GM18526 (cell line): Measurements from ENCODE around the gene TMEM26.

ENCODE experiments used
- POLR2A ChIP-seq: IDR thresholded peaks from 3 replicates; pipeline ENCODE4 v1.6.1; 2011; ENCODE audit not compliant: insufficient read length; ENCODE audit errors: extremely low read depth

The TMEM26 gene

DNA sequence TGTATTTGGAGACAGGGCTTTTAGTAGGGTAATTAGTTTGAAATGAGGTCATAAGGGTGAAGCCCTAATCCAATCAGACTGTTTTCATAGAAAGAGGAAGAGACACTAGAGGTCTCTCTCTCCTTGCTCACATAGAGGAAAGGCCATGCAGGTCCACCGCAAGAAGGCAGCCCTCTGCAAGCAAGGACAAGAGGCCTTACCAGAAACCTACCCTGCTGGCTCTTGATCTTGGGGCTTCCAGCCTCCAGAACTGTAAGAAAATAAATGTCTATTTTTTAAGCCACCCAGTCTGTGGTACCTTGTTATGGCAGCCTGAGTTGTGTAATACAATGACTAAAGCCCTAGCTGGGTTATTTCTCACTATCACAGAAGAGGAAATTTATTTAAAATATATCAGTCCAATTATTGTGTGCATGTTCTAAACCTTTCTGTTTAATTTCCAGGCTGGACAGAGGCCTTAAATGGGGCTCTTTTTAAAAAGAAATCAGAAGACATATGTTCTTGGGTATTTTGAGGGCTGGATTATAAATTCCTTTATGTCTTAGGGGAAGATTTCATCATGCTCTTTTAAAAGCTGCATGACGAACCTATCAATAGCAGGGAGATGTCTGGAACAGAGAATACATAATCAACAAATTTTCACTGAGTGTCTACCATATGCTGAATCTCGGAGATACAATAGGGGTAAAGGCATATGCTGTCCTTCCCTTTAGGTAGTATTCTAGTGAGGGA is 12.9 kb upstream of the TMEM26 start:
- no peak for TF ChIP-seq POLR2A

DNA sequence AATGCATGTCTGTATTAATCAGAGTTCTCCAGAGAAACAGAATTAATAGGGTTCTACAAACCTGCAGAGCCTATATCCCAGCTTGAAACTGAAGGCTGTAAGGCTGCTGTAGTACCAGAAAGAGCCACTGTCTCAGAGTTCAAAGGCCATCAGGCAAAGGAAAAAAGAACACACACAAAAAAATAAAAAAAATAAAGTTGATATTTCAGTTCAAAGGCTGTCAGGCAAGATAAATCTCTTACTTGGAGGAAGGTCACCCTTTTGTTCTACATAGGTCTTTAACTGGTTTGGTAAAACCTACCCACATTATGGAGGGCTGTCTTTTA is 12.0 kb upstream of the TMEM26 start:
- no peak for TF ChIP-seq POLR2A

DNA sequence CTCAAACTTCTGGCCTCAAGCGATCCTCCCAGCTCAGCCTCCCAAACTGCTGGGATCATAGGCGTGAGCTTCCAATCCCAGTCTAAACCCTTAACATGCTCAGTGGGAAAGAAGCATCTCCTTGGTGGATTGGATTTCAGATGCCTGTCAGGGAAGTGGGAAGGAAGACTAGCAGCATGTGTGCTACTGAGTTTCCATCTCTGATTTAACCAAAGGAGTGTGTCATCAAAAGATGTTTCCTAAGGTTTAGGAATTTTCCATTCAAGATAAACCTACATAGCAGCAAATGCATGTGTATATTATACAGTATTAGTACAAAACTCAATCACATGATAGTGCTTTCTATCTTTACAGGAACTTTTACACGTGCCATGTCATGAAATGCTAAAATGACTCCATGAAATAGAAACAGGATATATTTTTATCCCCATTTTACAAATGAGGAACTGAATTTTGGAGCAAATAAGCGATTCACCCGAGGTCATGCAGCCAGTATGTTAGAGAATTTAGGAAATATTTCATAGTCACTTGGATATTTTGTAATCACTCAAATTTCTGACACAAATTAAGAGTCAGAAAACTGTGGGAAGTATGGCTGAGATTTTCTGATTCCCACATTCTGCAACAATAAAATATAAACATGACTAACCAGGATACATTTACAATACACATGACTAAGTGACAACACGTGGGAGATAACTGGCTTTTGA is 11.4 kb upstream of the TMEM26 start:
- TF ChIP-seq POLR2A: no peak

DNA sequence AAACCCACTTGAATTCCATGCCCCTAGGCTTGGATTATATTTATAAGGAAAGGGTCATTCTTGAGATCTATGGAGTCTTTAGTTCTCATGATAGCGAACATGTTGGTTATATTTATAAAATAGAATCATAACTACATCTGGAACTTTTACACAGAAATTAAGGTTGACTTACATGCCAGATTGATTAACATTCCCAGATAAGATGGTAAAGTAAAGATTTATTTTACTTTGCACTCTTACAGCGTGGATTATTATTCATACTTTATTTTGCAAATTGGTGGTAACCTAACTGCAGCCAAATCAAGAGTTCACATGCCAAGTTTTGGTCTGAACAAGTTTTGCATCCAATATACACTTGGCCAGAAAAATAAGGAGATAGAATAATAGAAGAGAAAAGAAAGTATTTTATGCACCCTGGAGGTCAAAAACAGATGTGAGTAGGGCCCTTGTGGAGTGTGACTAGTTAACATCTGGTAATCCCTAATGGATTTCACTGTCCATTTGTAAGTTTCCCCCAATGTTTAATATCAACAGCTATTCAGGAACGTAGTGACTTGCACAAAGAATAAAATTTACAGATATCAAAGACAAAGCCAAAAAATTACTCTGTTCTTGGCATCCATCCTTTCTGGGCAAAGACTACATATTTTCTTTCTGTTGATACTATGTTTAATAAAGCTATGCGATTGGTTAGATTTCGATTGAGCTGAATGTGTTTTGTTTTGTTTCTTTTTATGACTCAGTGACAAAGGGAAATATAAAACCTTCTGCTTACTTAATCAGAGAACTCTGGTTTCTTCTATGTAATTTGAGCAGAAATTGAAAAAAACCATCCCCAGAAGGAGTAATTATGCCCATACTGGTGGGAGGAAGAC is 10.1 kb upstream of the TMEM26 start:
- no peak for TF ChIP-seq POLR2A

- TF ChIP-seq POLR2A: no peak
These were observed 7.7 kb upstream of the TMEM26 start for GRCh38 chr10:61460835-61461234.

DNA sequence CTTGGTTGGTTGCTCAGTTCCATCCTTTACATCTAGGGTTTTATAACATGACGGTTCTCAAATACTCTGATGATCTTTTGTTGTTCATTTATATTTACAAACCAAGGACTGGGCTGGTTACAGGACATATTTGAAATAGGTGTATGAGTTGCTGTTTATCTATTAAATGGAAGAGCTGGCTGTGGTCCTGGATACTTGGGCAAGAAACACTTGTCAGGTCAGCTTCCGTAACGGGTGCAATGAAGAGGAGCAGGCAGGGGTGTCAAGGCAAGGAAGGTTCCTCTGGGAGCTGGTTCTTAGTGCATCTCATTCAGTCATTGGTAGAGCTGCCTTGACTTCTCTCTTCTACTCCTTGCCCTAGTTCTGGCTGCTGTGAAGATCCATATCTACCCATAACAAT is 4.8 kb upstream of the TMEM26 start:
- no peak for TF ChIP-seq POLR2A

- no peak for TF ChIP-seq POLR2A
These were observed 3.1 kb upstream of the TMEM26 start for GRCh38 chr10:61456095-61456789.

GRCh38 chr10:61455656-61456055 is 2.5 kb upstream of the TMEM26 start:
- no peak for TF ChIP-seq POLR2A

DNA sequence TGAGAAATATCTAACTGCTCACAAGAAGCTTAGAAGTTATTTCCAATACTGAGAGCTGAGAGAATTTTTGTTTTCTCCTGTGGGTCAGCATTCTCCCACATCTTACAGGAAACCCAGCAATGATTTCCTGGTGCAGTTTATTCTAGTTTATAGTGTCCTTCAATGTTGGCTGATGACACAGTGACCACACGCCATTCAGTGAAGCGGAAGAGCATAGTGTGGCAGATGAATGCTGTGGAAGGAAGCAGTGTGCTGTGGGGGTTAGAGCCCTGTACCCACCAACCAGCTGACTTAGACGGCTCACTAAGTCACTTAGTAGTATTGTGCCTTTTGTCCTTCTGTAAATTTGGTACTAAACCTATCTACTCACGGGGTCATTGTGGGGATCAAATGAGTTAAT is 1.4 kb upstream of the TMEM26 start:
- no peak for TF ChIP-seq POLR2A

GRCh38 chr10:61452151-61452651 is 980 bp downstream of the TMEM26 start:
- TF ChIP-seq POLR2A: no peak

GRCh38 chr10:61451357-61451756 is 1.8 kb downstream of the TMEM26 start:
- TF ChIP-seq POLR2A: no peak

GRCh38 chr10:61448841-61449600 is 4.2 kb downstream of the TMEM26 start:
- no peak for TF ChIP-seq POLR2A

DNA sequence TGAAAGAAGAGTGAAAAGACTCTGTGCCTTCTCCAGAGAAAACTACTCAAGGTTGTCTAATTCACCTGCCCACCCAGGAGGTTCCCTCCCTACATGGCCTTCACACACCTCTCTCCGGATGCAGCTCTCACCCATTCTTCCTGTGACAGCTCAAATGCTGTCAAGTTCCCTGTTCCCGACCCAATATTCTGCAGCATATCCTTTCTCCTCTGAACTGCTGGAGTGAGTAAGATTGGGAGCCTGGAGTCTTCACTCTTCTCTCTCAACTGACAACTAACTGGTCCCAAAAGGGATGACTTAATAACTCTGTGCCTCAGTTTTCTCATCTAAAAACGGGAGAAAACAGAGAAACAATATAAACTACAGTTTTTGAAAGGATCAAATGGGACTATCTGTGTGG is 5.1 kb downstream of the TMEM26 start:
- TF ChIP-seq POLR2A: no peak

GRCh38 chr10:61439058-61439609 is 14.0 kb downstream of the TMEM26 start:
- TF ChIP-seq POLR2A: no peak

- no peak for TF ChIP-seq POLR2A
These were observed 14.8 kb downstream of the TMEM26 start for GRCh38 chr10:61438141-61438988.
